CD4-positive, alpha-beta T cell treated with Interleukin-10 for 1 hour (primary cell): ENCODE results near the gene CCT8L2.
"Not testable (repeated sequence)": the region's sequence is repeated elsewhere in the genome, so short reads cannot be mapped to it uniquely, and the experiment has no call there.

ENCODE experiments used
- DNase-seq: peaks from one replicate; pipeline ENCODE4 v3.0.0-alpha.2; 2020

Gene CCT8L2

GRCh38 chr22:16592710-16593109, at the start of gene CCT8L2:
Gene CCT8L2, minus strand, starts transcription at chr22:16592810. Its CDS starts 260 bp downstream, at chr22:16592550.
- DNase-seq, result not testable (repeated sequence)

- DNase-seq, result not testable (repeated sequence)
These were observed 42.8 kb upstream of the CCT8L2 start for GRCh38 chr22:16635442-16635841.

GRCh38 chr22:16634092-16634491, 41.5 kb upstream of the CCT8L2 start:
- not testable (repeated sequence) for DNase-seq

- not testable (repeated sequence) for DNase-seq
These were observed 35.9 kb upstream of the CCT8L2 start for GRCh38 chr22:16628476-16628875.

- not testable (repeated sequence) for DNase-seq
These were observed 32.4 kb upstream of the CCT8L2 start for GRCh38 chr22:16625018-16625417.

- not testable (repeated sequence) for DNase-seq
These were observed 31.0 kb upstream of the CCT8L2 start for GRCh38 chr22:16623595-16623994.

- DNase-seq, result not testable (repeated sequence)
These were observed 24.9 kb upstream of the CCT8L2 start for GRCh38 chr22:16617516-16617915.

GRCh38 chr22:16616390-16616938, 23.9 kb upstream of the CCT8L2 start:
- DNase-seq, result not testable (repeated sequence)

- DNase-seq, result not testable (repeated sequence)
These were observed 23.1 kb upstream of the CCT8L2 start for GRCh38 chr22:16615606-16616245.

- DNase-seq, result no peak
These were observed 17.1 kb upstream of the CCT8L2 start for GRCh38 chr22:16609548-16610261.

- DNase-seq, result no peak
These were observed 16.3 kb upstream of the CCT8L2 start for GRCh38 chr22:16608931-16609330.

- DNase-seq, result not testable (repeated sequence)
These were observed 11.8 kb upstream of the CCT8L2 start for GRCh38 chr22:16604257-16604998.

- not testable (repeated sequence) for DNase-seq
These were observed 11.2 kb upstream of the CCT8L2 start for GRCh38 chr22:16603770-16604242.

GRCh38 chr22:16603448-16603768, 10.8 kb upstream of the CCT8L2 start:
- no peak for DNase-seq

- DNase-seq, result not testable (repeated sequence)
These were observed 10.3 kb upstream of the CCT8L2 start for GRCh38 chr22:16602728-16603447.

GRCh38 chr22:16602224-16602727, 9.7 kb upstream of the CCT8L2 start:
- DNase-seq, result not testable (repeated sequence)

- DNase-seq, result no peak
These were observed 9.0 kb upstream of the CCT8L2 start for GRCh38 chr22:16601437-16602223.

- peak; percentile 16 for DNase-seq
These were observed 8.2 kb upstream of the CCT8L2 start for GRCh38 chr22:16600644-16601436.

GRCh38 chr22:16599648-16600047, 7.0 kb upstream of the CCT8L2 start:
- DNase-seq, result not testable (repeated sequence)

GRCh38 chr22:16595251-16595650, 2.6 kb upstream of the CCT8L2 start:
- not testable (repeated sequence) for DNase-seq

- DNase-seq, result no peak
These were observed 1.4 kb upstream of the CCT8L2 start for GRCh38 chr22:16594026-16594425.
